Putamen (tissue), 1 donor: ENCODE measurements around the gene ZDHHC11B.
"Not testable (repeated sequence)": the region's sequence is repeated elsewhere in the genome, so short reads cannot be mapped to it uniquely, and the experiment has no call there.

Experiments used
- DNase-seq: peaks from one replicate; pipeline ENCODE4 v3.0.0-alpha.2; 2016; ENCODE audit warnings: low spot score

ZDHHC11B gene

DNA sequence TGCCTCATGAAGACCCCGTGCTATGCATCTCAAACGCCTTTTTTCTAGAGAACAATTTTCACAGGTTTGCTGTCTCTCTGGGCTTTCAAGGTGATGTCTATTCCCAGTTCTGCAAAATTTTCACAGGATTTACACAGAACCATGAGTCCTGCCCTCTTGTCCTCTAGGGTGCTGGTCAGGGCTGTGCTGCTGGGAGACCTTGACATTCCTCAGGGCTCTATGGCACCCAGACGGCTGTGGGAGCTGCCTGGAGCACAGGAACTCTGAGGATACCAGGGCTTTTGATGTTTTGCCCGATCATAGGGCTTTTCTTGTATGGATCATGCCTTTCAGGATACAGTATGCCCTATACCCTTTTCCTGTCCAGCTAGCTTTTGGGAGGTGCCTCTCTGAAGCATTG, 68.9 kb downstream of the ZDHHC11B start:
- not testable (repeated sequence) for DNase-seq

DNA sequence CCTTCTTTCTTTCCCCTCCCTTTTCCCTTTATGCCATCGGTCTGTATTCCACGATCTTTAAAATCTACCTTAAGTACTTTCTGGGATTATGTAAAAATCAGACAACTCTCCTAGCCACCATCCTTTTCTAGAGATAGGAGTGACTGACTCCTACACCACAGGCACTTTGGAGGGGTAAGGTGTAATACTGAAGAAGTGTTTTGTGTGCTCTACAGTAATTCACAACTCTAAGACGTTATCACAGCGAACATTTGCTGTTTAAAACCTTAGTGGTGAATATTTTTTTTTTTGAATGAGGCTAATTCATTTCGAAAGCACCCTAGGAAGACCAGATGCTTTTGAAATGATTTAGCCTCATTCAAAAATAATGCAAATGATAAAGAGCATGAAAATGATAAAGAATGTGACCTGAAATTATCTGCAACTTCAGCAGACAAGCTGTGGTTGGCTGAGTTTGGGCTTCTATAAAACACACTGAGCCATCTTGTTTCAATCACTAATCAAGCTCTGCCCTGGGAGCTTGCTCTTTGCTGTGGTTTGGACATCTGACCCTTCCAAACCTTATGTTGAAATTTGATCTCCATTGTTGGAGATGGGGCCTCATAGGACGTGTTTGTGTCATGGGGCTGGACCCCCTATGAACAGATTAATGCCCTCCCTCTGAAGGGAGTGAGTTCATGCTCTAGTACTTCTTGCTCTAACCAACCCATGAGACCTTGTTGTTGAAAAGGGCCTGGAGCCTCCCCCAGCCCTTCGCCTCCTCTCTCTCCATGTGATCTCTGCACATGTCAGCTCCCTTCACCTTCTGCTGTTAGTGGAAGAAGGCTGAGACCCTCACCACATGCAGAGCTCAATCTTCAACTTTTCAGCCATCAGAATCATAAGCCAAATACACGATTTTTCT, 70.1 kb downstream of the ZDHHC11B start:
- DNase-seq = not testable (repeated sequence)

DNA sequence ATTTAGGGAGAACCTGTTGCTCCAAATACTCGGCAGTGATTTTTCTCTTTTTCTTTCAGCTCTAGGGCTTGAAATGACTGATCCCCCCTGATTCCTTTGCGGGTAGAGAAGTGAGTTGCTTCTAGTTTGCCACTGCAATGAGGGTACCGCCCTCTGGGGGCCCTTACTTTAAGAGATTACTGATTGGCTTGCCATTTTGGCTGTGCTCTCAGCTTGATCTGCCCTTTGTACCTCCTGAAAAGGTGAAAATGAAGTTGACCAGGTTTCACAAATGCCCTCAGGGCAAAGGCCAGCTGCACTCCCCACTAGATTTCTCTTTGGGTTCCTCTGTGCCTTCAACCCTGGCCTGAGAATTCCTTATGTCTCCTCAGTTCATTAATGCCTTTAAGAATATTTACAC, 70.8 kb downstream of the ZDHHC11B start:
- not testable (repeated sequence) for DNase-seq

DNA sequence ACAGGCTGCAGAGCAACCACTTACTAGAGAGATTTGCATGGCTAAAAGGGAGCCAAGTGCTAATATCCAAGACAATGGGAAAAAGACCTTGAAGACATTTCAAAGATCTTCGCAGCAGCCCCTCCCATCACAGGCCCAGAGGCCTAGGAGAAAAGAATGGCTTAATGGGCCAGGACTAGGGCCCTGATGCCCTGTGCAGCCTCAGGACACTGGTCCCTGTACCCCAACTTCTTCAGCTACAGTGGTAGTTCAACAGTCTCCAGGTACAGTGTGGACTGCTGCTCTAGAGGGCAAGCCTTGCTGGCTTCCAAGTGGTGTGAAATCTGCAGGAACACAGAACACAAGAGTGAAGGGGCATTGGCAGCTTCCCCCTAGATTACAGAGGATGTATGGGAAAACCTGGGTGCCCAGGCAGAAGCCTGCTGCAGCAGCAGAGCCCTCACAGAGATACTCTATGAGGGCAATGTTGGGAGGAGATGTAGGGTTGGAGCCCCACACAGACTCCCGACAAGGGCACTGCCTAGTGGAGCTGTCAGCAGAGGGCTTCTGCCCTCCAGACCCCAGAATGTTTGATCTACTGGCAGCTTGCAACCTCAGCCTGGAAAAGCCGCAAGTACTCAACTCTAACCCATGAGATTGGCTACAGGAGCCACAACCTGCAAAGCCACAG, 75.5 kb downstream of the ZDHHC11B start:
- DNase-seq = not testable (repeated sequence)

DNA sequence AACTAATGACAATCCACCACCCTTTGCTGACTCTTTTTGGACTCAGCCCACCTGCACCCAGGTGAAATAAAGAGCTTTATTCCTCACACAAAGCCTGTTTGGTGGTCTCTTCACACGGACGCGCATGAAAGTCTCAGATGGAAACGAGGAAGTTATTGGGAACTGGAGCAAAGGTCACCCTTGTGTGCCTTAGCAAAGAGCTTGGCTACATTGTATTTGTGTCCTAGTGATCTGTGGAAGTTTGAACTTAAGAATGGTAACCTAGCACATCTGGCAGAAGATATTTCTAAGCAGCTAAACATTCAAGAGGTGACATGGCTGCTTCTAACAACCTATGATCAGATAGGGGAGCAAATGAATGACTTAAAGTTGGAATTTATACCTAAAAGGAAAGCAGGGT, 76.2 kb downstream of the ZDHHC11B start:
- DNase-seq = not testable (repeated sequence)

DNA sequence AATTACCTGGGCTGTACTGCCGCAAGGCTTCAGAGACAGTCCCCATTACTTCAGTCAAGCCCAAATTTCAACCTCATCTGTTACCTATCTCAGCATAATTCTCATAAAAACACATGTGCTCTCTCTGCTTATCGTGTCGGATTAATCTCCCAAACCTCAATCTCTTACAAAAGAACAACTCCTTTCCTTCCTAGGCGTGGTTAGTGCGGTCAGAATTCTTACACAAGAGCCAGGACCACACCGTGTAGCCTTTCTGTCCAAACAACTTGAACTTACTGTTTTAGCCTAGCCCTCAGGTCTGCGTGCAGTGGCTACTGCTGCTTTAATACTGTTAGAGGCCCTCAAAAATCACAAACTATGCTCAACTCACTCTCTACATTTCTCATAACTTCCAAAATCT, 78.4 kb downstream of the ZDHHC11B start:
- not testable (repeated sequence) for DNase-seq

DNA sequence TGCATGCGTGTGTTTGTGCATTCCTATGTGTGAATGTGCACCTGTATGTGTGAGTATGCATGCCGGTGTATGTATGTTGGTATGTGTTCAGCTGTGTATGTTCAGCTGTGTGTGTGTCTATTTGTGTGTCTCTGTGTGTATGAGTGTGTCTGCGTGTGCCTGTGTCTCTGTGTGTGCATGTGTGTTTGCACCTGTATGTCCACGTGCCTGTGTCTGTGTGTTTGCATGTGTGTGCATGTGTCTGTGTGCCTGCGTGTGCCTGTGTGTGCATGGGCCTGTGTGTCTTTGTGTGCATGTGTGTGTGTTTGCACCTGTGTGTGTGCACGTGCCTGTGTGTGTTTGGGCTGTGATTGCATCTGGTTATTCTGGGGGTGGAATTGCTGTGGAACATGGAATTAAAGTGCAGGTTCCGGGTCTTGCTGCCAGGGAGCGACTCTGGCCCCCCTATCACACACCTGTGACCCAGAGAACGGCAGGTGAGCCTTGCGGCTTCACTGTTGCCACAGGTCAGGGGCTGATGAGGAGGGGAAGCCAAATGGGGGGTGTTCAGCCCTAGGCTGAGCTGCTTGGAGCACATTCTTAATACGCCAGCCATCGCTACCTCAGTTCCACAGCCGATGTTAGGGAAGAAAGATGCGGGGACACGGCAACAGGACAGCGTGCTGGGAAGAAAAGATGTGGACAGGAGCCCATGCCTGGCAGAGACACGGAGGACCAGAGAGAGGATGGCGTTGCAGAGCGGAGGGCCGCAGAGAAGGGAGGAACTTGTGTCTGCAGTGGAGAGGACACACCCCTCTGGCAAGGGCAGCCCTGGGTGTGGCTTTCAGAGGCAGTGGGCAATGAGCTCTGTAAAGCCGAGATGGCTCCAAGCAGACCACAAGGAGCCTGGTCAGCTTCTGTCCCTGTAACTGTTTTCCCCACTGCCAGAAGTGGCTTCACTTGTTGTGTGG, 87.5 kb downstream of the ZDHHC11B start:
- DNase-seq = not testable (repeated sequence)

DNA sequence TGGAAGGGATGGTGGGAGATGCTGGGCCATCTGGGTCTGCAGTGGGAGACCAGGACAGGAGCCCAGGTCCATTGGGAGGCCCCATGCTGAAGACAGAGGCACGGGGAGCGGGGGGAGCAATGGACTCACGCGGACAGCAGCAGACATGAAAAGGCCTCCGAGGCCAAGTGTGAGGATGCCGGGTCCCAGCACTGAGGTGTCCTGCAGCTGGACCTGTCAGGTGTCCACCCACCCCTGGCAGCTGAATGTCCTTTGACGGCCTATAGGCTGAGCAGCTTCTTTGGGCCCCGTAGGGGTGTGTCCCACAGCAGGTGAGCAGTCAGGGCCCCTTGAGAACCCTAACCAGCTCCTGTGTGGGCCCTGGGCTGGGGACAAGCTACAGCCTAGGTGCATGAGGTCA, 88.3 kb downstream of the ZDHHC11B start:
- DNase-seq = not testable (repeated sequence)

DNA sequence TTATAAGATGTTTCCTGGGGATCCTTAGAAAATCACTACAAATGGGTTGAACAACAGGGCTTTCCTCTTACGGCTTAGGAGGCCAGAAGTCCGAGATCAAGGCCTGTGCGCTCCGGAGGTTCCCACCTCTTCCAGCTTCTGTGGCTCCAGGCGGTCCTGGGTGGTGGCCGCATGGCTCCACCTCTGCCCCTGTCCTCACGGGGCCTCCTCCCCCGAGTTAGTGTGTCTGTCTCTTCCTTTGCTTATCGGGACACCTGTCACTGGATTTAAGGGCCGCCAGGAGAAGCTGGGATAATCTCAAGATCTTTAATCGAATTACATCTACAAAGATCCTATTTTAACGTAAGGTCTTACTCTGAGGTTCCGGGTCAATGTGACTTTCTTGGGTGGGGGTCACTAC, 89.1 kb downstream of the ZDHHC11B start:
- DNase-seq = not testable (repeated sequence)

DNA sequence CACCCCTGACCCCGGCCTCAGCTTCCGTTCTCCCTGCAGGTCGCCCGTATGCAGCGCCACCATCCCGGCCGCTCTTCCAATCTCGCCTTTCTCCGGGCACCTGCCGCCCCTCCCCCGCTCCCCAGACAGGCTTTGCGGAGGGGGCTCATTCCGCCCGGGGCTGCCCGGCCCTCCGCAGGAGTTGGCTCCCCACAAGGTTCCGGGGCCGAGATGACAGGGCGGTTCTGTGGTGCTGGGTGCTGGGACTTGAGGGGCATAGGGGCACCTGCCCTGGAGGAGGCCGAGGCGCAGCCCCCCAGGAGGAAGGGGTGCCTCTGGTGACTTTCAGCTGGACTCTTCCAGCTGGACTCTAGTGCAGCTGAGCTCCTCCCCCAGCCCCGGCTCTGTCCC, 90.5 kb downstream of the ZDHHC11B start:
- DNase-seq = not testable (repeated sequence)

DNA sequence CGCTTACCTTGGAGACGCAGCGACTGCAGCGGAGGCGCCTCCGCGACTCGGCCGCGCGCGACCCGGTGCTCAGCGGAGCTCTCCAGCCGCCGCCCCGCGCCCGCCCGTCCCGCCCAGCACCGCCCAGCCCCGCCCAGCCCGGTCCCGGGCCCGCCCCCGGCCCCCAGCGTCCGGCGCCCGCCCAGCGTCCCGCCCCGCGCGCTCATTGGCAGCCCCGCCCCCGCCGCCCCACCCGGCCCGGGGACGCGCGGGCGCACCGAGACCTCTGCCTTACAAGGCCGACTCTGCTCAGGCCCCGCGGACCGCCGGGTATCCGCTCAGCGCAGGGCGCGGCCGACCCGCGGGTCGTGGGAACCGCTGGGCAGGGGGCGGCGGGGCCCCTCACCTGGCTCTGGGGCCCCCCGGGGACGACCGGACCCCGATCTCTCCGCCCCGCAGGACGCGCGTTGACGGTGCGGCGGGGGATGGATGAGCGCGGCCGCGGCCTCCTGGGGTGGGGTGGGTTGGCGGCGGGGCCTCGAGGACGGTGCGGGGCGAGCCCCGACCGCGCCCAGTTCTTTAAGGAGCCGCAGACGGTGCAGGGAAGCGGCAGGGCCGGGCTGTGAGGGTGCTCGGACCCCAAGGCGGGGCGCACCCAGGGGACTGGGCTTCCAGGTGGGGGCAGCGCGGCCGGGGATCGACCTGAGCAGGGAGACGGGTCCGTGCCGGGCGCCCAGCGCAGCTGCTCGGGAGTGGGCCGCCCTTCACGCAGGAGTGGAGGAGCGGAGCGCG, 91.1 kb downstream of the ZDHHC11B start, which contains the start of gene TPPP:
TSS of gene TPPP (minus strand) at position 82 of the 771 bp plus-strand sequence. CDS start 15,292 bp downstream, outside the sequence.
- peak; percentile 95 for DNase-seq

DNA sequence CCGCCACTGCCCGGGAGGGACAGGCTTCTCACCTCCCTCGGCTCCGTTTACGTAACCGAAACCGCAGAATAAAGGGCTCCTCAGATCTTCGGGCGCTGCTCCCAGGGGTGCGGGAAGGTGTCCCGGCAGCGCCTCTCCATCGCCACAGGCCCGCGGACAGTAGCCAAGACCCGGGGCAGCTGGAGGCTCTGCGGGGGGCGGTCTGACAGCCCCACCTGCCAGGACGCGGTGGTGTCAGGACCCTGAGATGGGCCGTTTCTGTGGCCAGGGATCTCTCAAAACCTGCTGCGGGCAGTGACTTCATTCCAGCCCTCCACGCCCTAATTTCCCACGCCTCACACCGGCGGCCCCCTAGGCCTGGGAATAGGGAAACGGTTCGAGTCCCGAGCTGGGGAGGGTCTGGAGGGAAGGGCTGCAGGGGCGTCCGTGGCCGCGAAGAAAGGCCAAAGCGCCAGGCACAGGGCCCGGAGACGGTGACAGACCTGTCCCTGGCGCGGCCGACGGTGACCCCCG, 91.9 kb downstream of the ZDHHC11B start:
- not testable (repeated sequence) for DNase-seq

DNA sequence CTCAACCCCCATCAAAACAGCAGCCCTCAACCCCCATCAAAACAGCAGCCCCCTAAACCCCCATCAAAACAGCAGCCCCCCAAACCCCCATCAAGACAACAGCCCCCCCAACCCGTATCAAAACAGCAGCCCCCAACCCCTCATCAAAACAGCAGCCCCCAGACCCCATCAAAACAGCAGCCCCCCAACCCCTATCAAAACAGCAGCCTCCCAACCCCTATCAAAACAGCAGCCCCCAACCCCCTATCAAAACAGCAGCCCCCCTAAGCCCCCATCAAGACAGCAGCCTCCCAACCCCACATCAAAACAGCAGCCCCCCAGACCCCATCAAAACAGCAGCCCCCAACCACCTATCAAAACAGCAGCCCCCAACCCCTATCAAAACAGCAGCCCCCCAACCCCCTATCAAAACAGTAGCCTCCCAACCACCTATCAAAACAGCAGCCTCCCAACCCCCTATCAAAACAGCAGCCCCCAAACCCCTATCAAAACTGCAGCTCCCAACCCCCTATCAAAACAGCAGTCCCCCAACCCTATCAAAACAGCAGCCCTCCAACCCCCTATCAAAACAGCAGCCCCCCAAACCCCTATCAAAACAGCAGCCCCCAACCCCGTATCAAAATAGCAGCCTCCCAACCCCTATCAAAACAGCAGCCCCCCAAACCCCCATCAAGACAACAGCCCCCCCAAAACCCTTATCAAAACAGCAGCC, 92.6 kb downstream of the ZDHHC11B start:
- no peak for DNase-seq

DNA sequence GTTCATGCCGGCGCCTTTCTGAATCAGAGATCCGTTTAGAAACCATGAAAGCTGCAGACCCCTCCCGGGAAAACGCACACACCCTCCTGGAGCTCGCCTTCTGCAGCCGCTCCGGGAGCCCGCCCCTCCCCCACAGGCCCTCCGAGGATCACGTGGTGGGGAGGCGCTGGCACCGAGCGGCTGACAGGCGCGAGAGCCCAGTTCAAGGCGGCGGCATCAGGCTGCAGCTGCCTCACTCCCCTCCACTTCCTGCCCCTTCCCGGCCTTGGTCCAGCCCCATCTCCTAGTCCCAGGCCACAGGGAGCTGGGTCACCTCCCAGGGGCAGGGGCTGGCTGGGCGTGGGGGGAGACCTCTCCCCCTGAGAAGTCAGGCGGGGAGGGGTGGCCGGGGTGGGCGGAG, 93.5 kb downstream of the ZDHHC11B start:
- not testable (repeated sequence) for DNase-seq

DNA sequence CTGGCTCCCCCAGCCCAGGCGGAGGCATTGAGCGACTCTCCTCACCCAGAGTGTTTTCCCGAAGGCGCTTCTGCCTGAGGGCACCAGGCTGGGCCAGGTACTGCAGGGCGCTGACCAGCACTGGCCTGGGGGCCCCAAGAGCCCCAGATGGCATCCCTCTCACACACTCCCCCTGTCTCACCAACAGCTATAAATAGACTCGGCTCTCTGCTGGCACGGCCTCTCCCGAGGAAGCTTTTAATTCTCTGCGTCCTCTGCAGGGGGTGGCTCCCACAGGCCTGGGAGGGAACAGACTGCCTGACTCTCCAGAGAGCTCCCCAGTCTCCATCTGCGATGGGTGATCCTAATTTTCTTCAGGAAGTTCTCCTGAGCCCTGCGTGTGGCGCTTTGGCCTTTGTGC, 94.2 kb downstream of the ZDHHC11B start:
- not testable (repeated sequence) for DNase-seq

DNA sequence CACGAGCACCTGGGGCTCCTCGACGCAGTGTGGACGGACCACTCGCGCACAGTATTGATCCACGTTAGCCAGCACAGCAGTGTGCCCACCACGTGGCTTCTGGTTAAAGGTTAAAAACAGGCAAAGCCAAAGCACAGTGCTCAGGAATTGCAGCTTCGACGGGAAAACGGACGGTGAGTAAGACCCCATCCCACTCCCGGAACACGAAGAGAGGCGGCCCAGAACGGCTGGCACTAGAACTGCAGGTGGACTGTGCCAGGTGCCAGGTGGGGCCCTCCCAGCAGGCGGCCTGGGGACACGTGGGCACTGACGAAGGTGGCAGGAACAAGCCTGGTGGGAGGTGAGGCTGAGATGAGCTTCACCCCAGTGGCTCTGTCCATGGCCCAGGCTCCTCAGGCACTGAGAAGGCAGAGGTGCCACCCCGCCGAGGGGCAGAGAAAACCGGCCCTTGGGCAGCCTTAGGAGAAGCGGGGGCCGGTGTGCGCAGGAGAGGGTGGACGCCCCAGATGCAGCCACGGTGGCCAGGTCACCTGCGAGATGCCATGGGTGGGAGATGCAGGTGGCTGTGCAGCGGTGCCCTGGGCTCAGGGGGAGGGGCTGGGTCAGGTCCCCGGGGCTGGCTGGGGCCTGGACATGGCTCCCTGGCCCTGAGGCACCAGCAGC, 96.0 kb downstream of the ZDHHC11B start:
- DNase-seq = not testable (repeated sequence)

DNA sequence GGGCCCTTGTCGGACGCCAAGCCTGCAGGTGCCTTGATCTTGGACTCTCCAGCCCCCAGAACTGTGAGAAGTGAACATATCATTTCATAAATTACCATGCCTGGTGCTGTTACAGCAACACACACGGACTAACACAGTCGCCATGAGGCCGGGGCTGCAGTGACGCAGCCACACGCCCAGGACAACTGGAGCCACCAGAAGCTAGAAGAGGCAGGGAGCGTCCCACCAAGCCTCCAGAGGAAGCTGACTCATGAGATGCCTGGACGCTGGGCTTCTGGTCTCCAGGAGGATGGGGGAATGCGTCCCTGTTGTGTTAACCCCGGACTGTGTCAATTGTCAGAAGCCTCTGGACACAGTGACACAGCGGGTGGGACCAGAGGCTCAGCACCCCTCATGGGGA, 97.6 kb downstream of the ZDHHC11B start:
- not testable (repeated sequence) for DNase-seq

DNA sequence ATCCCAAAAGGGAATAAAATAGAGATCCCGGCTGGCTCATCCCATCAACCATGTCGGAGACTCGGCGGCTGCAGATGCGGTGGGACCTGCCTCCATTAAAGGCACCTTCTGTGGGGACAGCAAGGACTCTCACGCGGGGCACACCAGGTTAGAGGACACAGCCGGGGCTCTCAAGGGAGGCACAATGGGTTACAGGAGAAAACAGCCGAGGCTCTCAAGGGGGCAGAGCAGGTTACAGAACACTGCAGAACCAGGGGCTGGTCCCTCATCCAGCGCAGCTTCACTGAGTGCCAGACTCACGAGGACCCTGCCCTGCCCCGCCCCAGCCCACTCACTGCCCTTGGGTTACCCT, 98.4 kb downstream of the ZDHHC11B start:
- DNase-seq = not testable (repeated sequence)

DNA sequence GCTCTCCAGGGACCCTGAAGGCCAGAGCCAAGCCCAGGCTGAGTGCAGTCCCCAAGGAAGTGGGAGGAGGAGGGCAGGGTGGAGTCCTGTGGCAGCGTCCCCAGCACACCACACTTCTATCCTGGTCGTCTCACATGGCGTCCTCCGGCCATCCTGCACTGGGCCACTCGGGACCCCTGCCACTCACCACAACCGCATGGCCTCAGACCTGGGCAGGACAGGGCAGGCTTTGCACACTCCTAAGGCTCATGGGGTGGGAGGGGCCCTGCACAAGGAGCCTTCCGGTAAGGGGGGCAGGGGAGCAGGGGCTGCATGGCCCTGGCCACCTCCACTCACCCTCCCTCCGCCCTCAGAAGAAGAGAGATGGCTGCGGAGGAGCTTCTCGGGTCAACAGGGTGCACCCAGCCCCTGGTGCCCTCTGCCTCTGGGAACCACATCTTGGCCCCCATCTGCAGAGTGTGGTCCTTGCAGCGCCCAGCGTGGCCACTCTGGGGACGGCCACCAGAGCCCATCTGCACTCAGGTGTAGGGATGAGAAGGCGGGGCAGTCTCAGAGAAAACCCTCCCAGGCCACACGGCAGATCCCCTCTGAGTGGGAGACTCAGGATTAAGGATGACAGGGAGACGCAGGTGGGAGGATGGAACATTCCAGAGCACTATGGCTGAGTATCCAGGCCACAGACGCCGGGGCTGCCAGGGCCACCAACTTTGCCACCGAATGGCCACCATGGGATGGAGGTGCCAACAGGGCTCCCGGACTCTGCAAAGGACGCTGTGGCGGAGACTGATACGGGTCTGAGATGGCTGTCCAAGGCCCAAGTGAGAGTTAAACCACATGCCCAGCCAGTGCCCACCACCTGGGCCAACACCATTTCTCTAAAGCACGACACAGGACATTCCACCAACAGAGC, 99.0 kb downstream of the ZDHHC11B start:
- no peak for DNase-seq
